K562 (cell line): ENCODE data around the gene SCAPER. TPM values are rescaled to one million over a fixed set of nuclear protein-coding genes. Genes with fewer than 3 reads are reported as not detected.

Experiments used
- ATAC-seq: fragments of 200-7000 bp; cut with Tn5 transposase; 3 replicates; pipeline ENCODE4 v1.9.1; 2020; ENCODE audit warnings: moderate library complexity
- BruUV-seq: library from RNA; stranded (reverse); fragments of 400-500 nt; replicated peaks from 2 replicates; lab custom pipeline; 2021; lab: Mats Ljungman, UMichigan
- CTCF ChIA-PET: fragments of 300-600 bp; formaldehyde crosslinking; extraction: SDS; loops from one replicate; lab custom pipeline; 2021; ENCODE audit warnings: low intra/inter-chr PET ratio; lab: Yijun Ruan, JAX
- POLR2A ChIA-PET: fragments of 300-600, 350-650 bp; sonication (Branson Sonifier 250); formaldehyde crosslinking; extraction: SDS; loops from one replicate; lab custom pipeline; 2021; ENCODE audit warnings: antibody characterized with exemption, inconsistent platforms; lab: Yijun Ruan, JAX
- DNase-seq, 4 experiments: peaks; one replicate each; pipeline versions ENCODE4 v3.0.0 to v3.0.0-alpha.2; 2011 to 2018; ENCODE audit warnings: low spot score in 3 of 4, mixed read lengths in 3 of 4; ENCODE audit errors: extremely low read depth in 1 of 4
- FAIRE-seq: peaks from 2 replicates; lab custom pipeline; 2011; peaks lifted over from hg19 to GRCh38; lab: Jason Lieb, UNC
- H2AFZ ChIP-seq: 2 replicates; pipeline ENCODE4 v1.6.0; 2011; ENCODE audit warnings: low read depth, low read length, control low read depth, inconsistent platforms
- H3K27ac ChIP-seq: fragments of 200-600 bp; 3 replicates; pipeline ENCODE4 v1.8.0; 2011; ENCODE audit warnings: low read depth, mild to moderate bottlenecking, control low read depth, inconsistent platforms, low read length, moderate library complexity, mixed read lengths; ENCODE audit errors: extremely low read depth
- H3K27me3 ChIP-seq, 2 experiments: fragments of 300-600 bp in 1 of 2; 2 replicates in 1 of 2; 3 replicates in 1 of 2; pipeline versions ENCODE4 v1.6.0 to v1.8.0; 2011; ENCODE audit warnings: inconsistent platforms in 2 of 2, low read length in 2 of 2, mild to moderate bottlenecking in 1 of 2, mixed read lengths in 1 of 2, moderate library complexity in 1 of 2; ENCODE audit not compliant: control insufficient read depth in 2 of 2, insufficient read depth in 2 of 2
- H3K36me3 ChIP-seq: fragments of 300-600 bp; 3 replicates; pipeline ENCODE4 v1.8.0; 2011; ENCODE audit warnings: mild to moderate bottlenecking, low read length, inconsistent platforms; ENCODE audit not compliant: control insufficient read depth, insufficient read depth
- H3K4me1 ChIP-seq, 2 experiments: fragments of 200-600 bp in 1 of 2; replicated peaks in 1 of 2; 2 replicates in 1 of 2; 3 replicates in 1 of 2; pipeline versions ENCODE4 v1.5.1 to v1.8.0; 2011; ENCODE audit warnings: inconsistent platforms in 2 of 2, low read length in 2 of 2, mild to moderate bottlenecking in 1 of 2, mixed read lengths in 1 of 2, moderate library complexity in 1 of 2; ENCODE audit not compliant: control insufficient read depth in 2 of 2, insufficient read depth in 2 of 2
- H3K4me2 ChIP-seq: 2 replicates; pipeline ENCODE4 v1.6.1; 2011; ENCODE audit warnings: low read length, control low read depth, inconsistent platforms, mixed read lengths; ENCODE audit not compliant: insufficient read depth
- H3K4me3 ChIP-seq: fragments of 200-600 bp; sonication (generic), shearing (Covaris generic); 2 replicates; pipeline ENCODE4 v1.5.1; 2016; ENCODE audit warnings: control low read depth, inconsistent platforms
- H3K79me2 ChIP-seq: fragments of 200-600 bp; 3 replicates; pipeline ENCODE4 v1.8.0; 2011; ENCODE audit warnings: low read length, inconsistent platforms; ENCODE audit not compliant: control insufficient read depth, insufficient read depth
- H3K9ac ChIP-seq, 2 experiments: 2 replicates each; pipeline versions ENCODE4 v1.6.0 to v1.6.1; 2011; ENCODE audit warnings: low read depth in 2 of 2, low read length in 2 of 2, control low read depth in 1 of 2, inconsistent platforms in 1 of 2, mild to moderate bottlenecking in 1 of 2, mixed read lengths in 1 of 2; ENCODE audit not compliant: insufficient read depth in 1 of 2
- H3K9me1 ChIP-seq: one replicate; pipeline ENCODE4 v1.6.0; 2011; ENCODE audit warnings: inconsistent platforms, mild to moderate bottlenecking, low read length, moderate library complexity; ENCODE audit not compliant: control insufficient read depth, insufficient read depth
- H3K9me3 ChIP-seq: replicated peaks from 2 replicates; pipeline ENCODE4 v1.5.1; 2011; ENCODE audit warnings: low read depth, low read length, inconsistent platforms; ENCODE audit not compliant: control insufficient read depth, insufficient read depth
- H4K20me1 ChIP-seq: replicated peaks from 2 replicates; pipeline ENCODE4 v1.6.1; 2011; ENCODE audit warnings: low read length, inconsistent platforms, mixed read lengths; ENCODE audit not compliant: control insufficient read depth, insufficient read depth
- C11orf30 ChIP-seq: fragments of 450-650 bp; IDR thresholded peaks from 2 replicates; pipeline ENCODE4 v1.6.1; 2016; ENCODE audit warnings: low read depth, mild to moderate bottlenecking
- CBX3 ChIP-seq, 2 experiments: IDR thresholded peaks; 1 replicate in 1 of 2; 2 replicates in 1 of 2; pipeline ENCODE4 v1.6.1; 2012; ENCODE audit warnings: inconsistent platforms in 2 of 2, low read length in 2 of 2, borderline replicate concordance in 1 of 2, control low read depth in 1 of 2
- FOXP4 ChIP-seq: sonication (generic); formaldehyde crosslinking; IDR thresholded peaks from 2 replicates; pipeline ENCODE4 v1.8.0; 2022; ENCODE audit warnings: mild to moderate bottlenecking, missing genetic modification reagents, borderline replicate concordance
- KDM1A ChIP-seq, 2 experiments: fragments of 450-650 bp; IDR thresholded peaks; 2 replicates each; pipeline ENCODE4 v1.6.1; 2016; ENCODE audit warnings: mild to moderate bottlenecking in 2 of 2
- MYC ChIP-seq, 2 experiments: fragments of 250-450 bp in 1 of 2; sonication (Bioruptor Pico) in 1 of 2; IDR thresholded peaks; 2 replicates each; pipeline versions ENCODE4 v1.5.1 to v1.6.1; 2012 to 2021; ENCODE audit warnings: low read depth in 2 of 2, borderline replicate concordance in 1 of 2, improper control_type of control experiment in 1 of 2, low read length in 1 of 2, mild to moderate bottlenecking in 1 of 2, moderate library complexity in 1 of 2
- SLC30A9 ChIP-seq: fragments of 250-450 bp; sonication (Bioruptor Pico); IDR thresholded peaks from 2 replicates; pipeline ENCODE4 v1.8.0; 2022; ENCODE audit warnings: mild to moderate bottlenecking, moderate library complexity
- TFAP4 ChIP-seq: sonication (generic); formaldehyde crosslinking; IDR thresholded peaks from 2 replicates; pipeline ENCODE4 v1.8.0; 2022; ENCODE audit warnings: missing genetic modification reagents, mild to moderate bottlenecking, moderate library complexity, borderline replicate concordance
- ZBED1 ChIP-seq: IDR thresholded peaks from 2 replicates; pipeline ENCODE4 v1.6.1; 2014
- ZBTB43 ChIP-seq: sonication (generic); formaldehyde crosslinking; IDR thresholded peaks from 2 replicates; pipeline ENCODE4 v1.8.0; 2023; ENCODE audit warnings: mild to moderate bottlenecking, missing genetic modification reagents
- ZBTB8A ChIP-seq: fragments of 450-650 bp; IDR thresholded peaks from 2 replicates; pipeline ENCODE4 v1.6.1; 2018; ENCODE audit warnings: mild to moderate bottlenecking, moderate library complexity; ENCODE audit not compliant: partially characterized antibody
- ZNF592 ChIP-seq: fragments of 450-650 bp; IDR thresholded peaks from 2 replicates; pipeline ENCODE4 v1.6.1; 2017; ENCODE audit warnings: antibody characterized with exemption, mild to moderate bottlenecking
- WGBS: fragments of 100-300 bp; shearing (Covaris generic); methylation state at CpG from one replicate; pipeline ENCODE4 v1.1.6; 2016; ENCODE audit warnings: low coverage, mixed read lengths; ENCODE audit not compliant: insufficient coverage; ENCODE audit errors: missing lambda C conversion rate; 5-methylcytosine and 5-hydroxymethylcytosine counted together
- in situ Hi-C: fragments of 300-500 bp; cut with MboI; formaldehyde crosslinking; loops from 4 replicates; pipeline ENCODE4 v1.15.0; 2018; ENCODE audit warnings: inconsistent platforms, mixed read lengths
- intact Hi-C: fragments of 100-400 bp; cut with micrococcal nuclease; formaldehyde crosslinking; loops from 2 replicates; pipeline ENCODE4 v1.14.2; 2022
- polyA plus RNA-seq, 8 experiments: library from polyadenylated mRNA; depleted of rRNA in 4 of 8; stranded (reverse) in 5 of 8; unstranded in 3 of 8; fragments of >200 nt; fragmentation: Nextera tagmentation in 2 of 8; fragmentation: Illumina TruSeq in 1 of 8; extraction: Ambion mirVana in 2 of 8; extraction: Trizol in 1 of 8; gene quantifications; 2 replicates each; pipeline versions ENCODE4 v1.2.1 to v1.2.3, GENCODE V29; 2011 to 2014; ENCODE audit warnings: inconsistent platforms in 1 of 8, missing spikeins in 1 of 8
- total RNA-seq, 7 experiments: library from RNA; depleted of rRNA in 6 of 7; stranded (reverse); fragments of >200 nt in 6 of 7; fragmentation: Illumina TruSeq in 2 of 7; extraction: Trizol in 2 of 7; gene quantifications; 2 replicates each; pipeline versions ENCODE4 v1.2.1 to v1.2.3, GENCODE V29; 2011 to 2021; ENCODE audit warnings: low replicate concordance in 1 of 7

Gene SCAPER
- total and polyA plus RNA-seq, 9 of the 15 experiments (the other 6 are each of a cell fraction or from before 2014, with no cell fraction given), result 1.3 to 5.7 (median 3.2) TPM

DNA sequence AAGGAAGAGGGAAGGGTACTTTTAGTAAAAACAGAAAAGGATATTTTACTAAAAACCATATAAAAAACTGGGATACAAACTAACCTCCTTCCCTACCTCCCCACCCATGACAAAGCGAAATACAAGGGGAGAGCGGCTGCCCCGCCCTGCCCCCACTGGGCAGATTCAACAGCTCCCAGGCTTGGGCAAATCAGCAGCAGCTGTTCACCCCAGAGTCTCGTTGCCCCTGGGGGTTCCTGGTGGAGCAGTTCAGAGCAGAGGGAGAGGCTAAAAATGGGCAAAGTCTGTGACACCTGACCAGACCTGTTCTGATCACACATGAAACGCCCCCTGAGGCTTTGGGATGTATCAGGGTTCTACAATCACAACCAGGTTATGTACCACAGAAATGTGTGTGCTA is 591.4 kb downstream of the SCAPER start:
- Histone ChIP-seq H2AFZ (peak overlapping the region; percentile 98), H3K79me2 (peaks cover 29% of the 10 kb centered on the region), H3K4me2 (peak overlapping the region; percentile 64), H3K36me3 (peaks cover 5% of the 10 kb centered on the region; the same call in 2 of the 3 replicates), H3K4me3 (no peak overlapping the region), H4K20me1 (no peaks in the 10 kb centered on the region; the same call in 1 of the 2 replicates), H3K4me1 (peaks cover 23 to 29% of the 10 kb centered on the region in 2 experiments), H3K9me1 (no peaks in the 10 kb centered on the region), H3K9ac (peak overlapping the region; percentile 47 to 80; a peak in 3 of 4 replicates), H3K9me3 (no peaks in the 10 kb centered on the region), H3K27me3 (no peaks in the 10 kb centered on the region), H3K27ac (peak overlapping the region; percentile 68)
- intact Hi-C loops (no loop called here), in situ Hi-C loops (no loop called here)
- ChIA-PET CTCF (no interaction called here), POLR2A (interaction anchor here (0.5 to 2.1 kb wide), 6 partner anchors 13 to 142 kb away, joined by 3 to 16 read pairs (median 4); partner anchors contain the start of gene ISL2)
- FAIRE-seq, result peak; percentile 52
- peak; percentile 25 for ATAC-seq
- WGBS, result 9% methylated on average over 5 of the region's 5 CpGs
- BruUV-seq, result no TSS peak
- DNase-seq, result peak in 3 of 4 experiments; percentile 30 to 70 (median 62)
- TF ChIP-seq TFAP4 (CRISPR knock-in tag), result peak; percentile 44; the same call in 1 of the 2 replicates
- TF ChIP-seq ZBTB8A, result no peak
- TF ChIP-seq ZBTB43 (CRISPR knock-in tag), result no peak
- peak; percentile 55; the same call in 1 of the 2 replicates for TF ChIP-seq ZNF592
- no peak for TF ChIP-seq ZBED1
- TF ChIP-seq FOXP4 (CRISPR knock-in tag), result no peak
- TF ChIP-seq MYC (IDR thresholded peaks at IDR 0.05; ENCODE audit: low read depth, low read length), result no peak
- no peak for TF ChIP-seq MYC (CRISPR knock-in tag; IDR thresholded peaks at IDR 0.05; ENCODE audit: borderline replicate concordance, low read depth)
- no peak for TF ChIP-seq CBX3 (IDR thresholded peaks at IDR 0.05; ENCODE audit: borderline replicate concordance in 1 of 2, low read length in 2 of 2)
- peak; percentile 78 for TF ChIP-seq C11orf30
- no peak for TF ChIP-seq SLC30A9 (CRISPR knock-in tag)
- TF ChIP-seq KDM1A (IDR thresholded peaks at IDR 0.05), result no peak
